SK-N-SH treated with all-trans-retinoic acid at 6 μM for 48 hours (cell line): ENCODE measurements around the gene SEMA5B.

Source experiments
- ATAC-seq: fragments of 200-7000 bp; cut with Tn5 transposase; 3 replicates; pipeline ENCODE4 v1.9.1; 2020; ENCODE audit warnings: mild to moderate bottlenecking, moderate library complexity
- ARNTL ChIP-seq: fragments of 450-650 bp; formaldehyde crosslinking; IDR thresholded peaks from 2 replicates; pipeline ENCODE4 v1.5.0; 2020; ENCODE audit warnings: low read depth, mild to moderate bottlenecking, moderate library complexity, borderline replicate concordance
- BACH2 ChIP-seq: fragments of 250-450 bp; sonication (Bioruptor Pico); IDR thresholded peaks from 2 replicates; pipeline ENCODE4 v1.9.0; 2021; ENCODE audit warnings: mild to moderate bottlenecking, borderline replicate concordance
- CREB5 ChIP-seq: fragments of 250-450 bp; sonication (Bioruptor Pico); IDR thresholded peaks from 2 replicates; pipeline ENCODE4 v1.5.1; 2020; ENCODE audit warnings: low read depth, mild to moderate bottlenecking, moderate library complexity
- CSDC2 ChIP-seq: fragments of 250-450 bp; sonication (Bioruptor Pico); IDR thresholded peaks from 2 replicates; pipeline ENCODE4 v1.5.0; 2020; ENCODE audit warnings: mild to moderate bottlenecking, moderate library complexity
- ESRRG ChIP-seq: fragments of 250-450 bp; sonication (Bioruptor Pico); IDR thresholded peaks from 2 replicates; pipeline ENCODE4 v1.6.1; 2021; ENCODE audit warnings: mild to moderate bottlenecking
- GLIS3 ChIP-seq: fragments of 250-450 bp; sonication (Bioruptor Pico); IDR thresholded peaks from 2 replicates; pipeline ENCODE4 v1.5.0; 2020; ENCODE audit warnings: mild to moderate bottlenecking, moderate library complexity
- ISL1 ChIP-seq: fragments of 250-450 bp; sonication (Bioruptor Pico); IDR thresholded peaks from 2 replicates; pipeline ENCODE4 v2.1.2; 2022; ENCODE audit warnings: mild to moderate bottlenecking, moderate library complexity
- OSR1 ChIP-seq: fragments of 250-450 bp; sonication (Bioruptor Pico); IDR thresholded peaks from 2 replicates; pipeline ENCODE4 v1.8.0; 2022; ENCODE audit warnings: moderate library complexity, mild to moderate bottlenecking, inconsistent platforms
- PATZ1 ChIP-seq: fragments of 250-450 bp; sonication (Bioruptor Pico); IDR thresholded peaks from 2 replicates; pipeline ENCODE4 v1.8.0; 2020; ENCODE audit warnings: mild to moderate bottlenecking, moderate library complexity, borderline replicate concordance
- POU6F1 ChIP-seq: fragments of 250-450 bp; sonication (Bioruptor Pico); IDR thresholded peaks from 2 replicates; pipeline ENCODE4 v1.8.0; 2021; ENCODE audit warnings: low read depth, mild to moderate bottlenecking, moderate library complexity, borderline replicate concordance
- PPARA ChIP-seq: fragments of 250-450 bp; sonication (Bioruptor Pico); IDR thresholded peaks from 2 replicates; pipeline ENCODE4 v1.5.0; 2020; ENCODE audit warnings: mild to moderate bottlenecking, borderline replicate concordance
- RARB ChIP-seq: fragments of 250-450 bp; sonication (Bioruptor Pico); IDR thresholded peaks from 2 replicates; pipeline ENCODE4 v1.8.0; 2021; ENCODE audit warnings: mild to moderate bottlenecking, moderate library complexity
- SNAI2 ChIP-seq: fragments of 250-450 bp; sonication (Bioruptor Pico); IDR thresholded peaks from 2 replicates; pipeline ENCODE4 v1.5.0; 2020; ENCODE audit warnings: mild to moderate bottlenecking, moderate library complexity
- TCF4 ChIP-seq: fragments of 250-450 bp; sonication (Bioruptor Pico); IDR thresholded peaks from 2 replicates; pipeline ENCODE4 v1.8.0; 2021; ENCODE audit warnings: mild to moderate bottlenecking, moderate library complexity, borderline replicate concordance
- TOX ChIP-seq: fragments of 250-450 bp; sonication (Bioruptor Pico); IDR thresholded peaks from 2 replicates; pipeline ENCODE4 v1.8.0; 2021; ENCODE audit warnings: mild to moderate bottlenecking, moderate library complexity, borderline replicate concordance
- TSHZ2 ChIP-seq: fragments of 250-450 bp; sonication (Bioruptor Pico); IDR thresholded peaks from 2 replicates; pipeline ENCODE4 v1.5.0; 2020; ENCODE audit warnings: mild to moderate bottlenecking, moderate library complexity
- ZC3H10 ChIP-seq: fragments of 250-450 bp; sonication (Bioruptor Pico); IDR thresholded peaks from 2 replicates; pipeline ENCODE4 v1.5.1; 2021; ENCODE audit warnings: mild to moderate bottlenecking, moderate library complexity
- ZFP3 ChIP-seq: fragments of 250-450 bp; sonication (Bioruptor Pico); IDR thresholded peaks from 2 replicates; pipeline ENCODE4 v1.5.0; 2020; ENCODE audit warnings: mild to moderate bottlenecking, moderate library complexity
- ZFP30 ChIP-seq: fragments of 450-650 bp; formaldehyde crosslinking; IDR thresholded peaks from 2 replicates; pipeline ENCODE4 v1.5.0; 2022; ENCODE audit warnings: mild to moderate bottlenecking, moderate library complexity
- ZNF565 ChIP-seq: fragments of 450-650 bp; formaldehyde crosslinking; conservative IDR thresholded peaks from 2 replicates; pipeline ENCODE4 v1.5.0; 2020; ENCODE audit warnings: low read depth, mild to moderate bottlenecking, moderate library complexity
- ZNF70 ChIP-seq: fragments of 450-650 bp; formaldehyde crosslinking; IDR thresholded peaks from 2 replicates; pipeline ENCODE4 v1.5.0; 2020; ENCODE audit warnings: mild to moderate bottlenecking, moderate library complexity

SEMA5B gene

GRCh38 chr3:122973893-122974615 is 53.5 kb downstream of the SEMA5B start:
- TF ChIP-seq OSR1 (CRISPR knock-in tag) (no peak), TCF4 (CRISPR knock-in tag) (peak; percentile 82; the same call in 1 of the 2 replicates)
- ATAC-seq: no peak

GRCh38 chr3:122972141-122972540 is 55.4 kb downstream of the SEMA5B start:
- no peak for ATAC-seq
- no peak for TF ChIP-seq GLIS3
- TF ChIP-seq CREB5 (CRISPR knock-in tag): no peak
- no peak for TF ChIP-seq ZNF565 (CRISPR knock-in tag)
- TF ChIP-seq ZFP30 (CRISPR knock-in tag): no peak
- no peak for TF ChIP-seq ZNF70 (CRISPR knock-in tag)
- TF ChIP-seq OSR1 (CRISPR knock-in tag): no peak
- no peak for TF ChIP-seq RARB (CRISPR knock-in tag)
- no peak for TF ChIP-seq ESRRG
- TF ChIP-seq CSDC2 (CRISPR knock-in tag): no peak
- TF ChIP-seq ARNTL: no peak
- TF ChIP-seq BACH2: no peak
- no peak for TF ChIP-seq PATZ1 (CRISPR knock-in tag)
- no peak for TF ChIP-seq TSHZ2 (CRISPR knock-in tag)
- no peak for TF ChIP-seq ISL1 (CRISPR knock-in tag)
- no peak for TF ChIP-seq ZFP3 (CRISPR knock-in tag)
- TF ChIP-seq POU6F1 (CRISPR knock-in tag): no peak
- no peak for TF ChIP-seq SNAI2 (CRISPR knock-in tag)
- no peak for TF ChIP-seq ZC3H10 (CRISPR knock-in tag)
- TF ChIP-seq PPARA (CRISPR knock-in tag): no peak

GRCh38 chr3:122969585-122970469 is 57.7 kb downstream of the SEMA5B start:
- peak; percentile 11; the same call in 2 of the 3 replicates for ATAC-seq
- TF ChIP-seq ZFP3 (CRISPR knock-in tag) (no peak), OSR1 (CRISPR knock-in tag) (no peak), TOX (CRISPR knock-in tag) (no peak), ZFP30 (CRISPR knock-in tag) (no peak)
